OCI-LY7 (cell line): ENCODE results near the gene KIN. TPM values are rescaled to one million over a fixed set of nuclear protein-coding genes. Genes with fewer than 3 reads are reported as not detected.

Source experiments
- BruUV-seq: library from RNA; stranded (reverse); fragments of 400-500 nt; replicated peaks from 2 replicates; lab custom pipeline; 2021; lab: Mats Ljungman, UMichigan
- CTCF ChIA-PET: fragments of 300-600 bp; sonication (Branson Sonifier 250); formaldehyde crosslinking; loops from one replicate; lab custom pipeline; 2022; ENCODE audit warnings: antibody characterized with exemption; ENCODE audit not compliant: unreplicated experiment; lab: Charles Lee
- POLR2A ChIA-PET: fragments of 300-600 bp; sonication (Branson Sonifier 250); formaldehyde crosslinking; loops from one replicate; lab custom pipeline; 2022; ENCODE audit warnings: antibody characterized with exemption; lab: Charles Lee
- DNase-seq: peaks from one replicate; pipeline ENCODE4 v3.0.0-alpha.2; 2015; ENCODE audit warnings: low spot score
- H2AFZ ChIP-seq: fragments of 200-600 bp; sonication (generic), shearing (Covaris generic); 2 replicates; pipeline ENCODE4 v1.6.1; 2014; ENCODE audit warnings: mild to moderate bottlenecking, antibody characterized with exemption, low read length, moderate library complexity
- H3K27ac ChIP-seq: fragments of 200-600 bp; sonication (generic); 2 replicates; pipeline ENCODE4 v1.5.1; 2014; ENCODE audit warnings: mixed run types, low read depth, mild to moderate bottlenecking, moderate library complexity, low read length, inconsistent platforms; ENCODE audit not compliant: poor library complexity, severe bottlenecking
- H3K36me3 ChIP-seq: fragments of 200-600 bp; sonication (generic); 2 replicates; pipeline ENCODE4 v1.6.1; 2014; ENCODE audit warnings: mild to moderate bottlenecking, antibody characterized with exemption, low read length, moderate library complexity, mixed read lengths; ENCODE audit not compliant: insufficient read depth
- H3K4me1 ChIP-seq: fragments of 200-600 bp; sonication (generic); 2 replicates; pipeline ENCODE4 v1.5.1; 2014; ENCODE audit warnings: mild to moderate bottlenecking, low read length; ENCODE audit not compliant: insufficient read depth, poor library complexity, severe bottlenecking
- H3K4me2 ChIP-seq: fragments of 200-600 bp; sonication (generic); 2 replicates; pipeline ENCODE4 v1.6.1; 2014; ENCODE audit warnings: mild to moderate bottlenecking, low read length
- H3K4me3 ChIP-seq: fragments of 200-600 bp; sonication (generic); 2 replicates; pipeline ENCODE4 v1.5.1; 2014; ENCODE audit warnings: mild to moderate bottlenecking, low read depth, low read length; ENCODE audit not compliant: poor library complexity, severe bottlenecking
- H3K79me2 ChIP-seq: fragments of 200-600 bp; sonication (generic); 2 replicates; pipeline ENCODE4 v1.6.1; 2016; ENCODE audit warnings: low read depth, mild to moderate bottlenecking, low read length, moderate library complexity, mixed read lengths; ENCODE audit not compliant: insufficient read depth
- H3K9me2 ChIP-seq: fragments of 200-600 bp; sonication (generic); 2 replicates; pipeline ENCODE4 v1.6.1; 2016; ENCODE audit warnings: mild to moderate bottlenecking, low read length, mixed read lengths; ENCODE audit not compliant: insufficient read depth
- H3K9me3 ChIP-seq: fragments of 200-600 bp; sonication (generic); 2 replicates; pipeline ENCODE4 v1.6.1; 2014; ENCODE audit warnings: mild to moderate bottlenecking, mixed run types, low read length, mixed read lengths
- H4K20me1 ChIP-seq: fragments of 200-600 bp; sonication (generic); 2 replicates; pipeline ENCODE4 v1.6.1; 2014; ENCODE audit warnings: mild to moderate bottlenecking, antibody characterized with exemption, low read length, moderate library complexity, mixed read lengths; ENCODE audit not compliant: insufficient read depth
- EZH2phosphoT487 ChIP-seq: fragments of 200-600 bp; sonication (generic); IDR thresholded peaks from 2 replicates; pipeline ENCODE4 v1.6.1; 2018; ENCODE audit warnings: low read depth, borderline replicate concordance, mild to moderate bottlenecking, mixed run types, antibody characterized with exemption, low read length, moderate library complexity, mixed read lengths
- intact Hi-C: fragments of 100-400 bp; cut with micrococcal nuclease; formaldehyde crosslinking; loops from one replicate; pipeline ENCODE4 v1.10.0; 2022; ENCODE audit not compliant: unreplicated experiment
- total RNA-seq, 2 experiments: library from RNA; depleted of rRNA in 1 of 2; stranded (reverse); fragments of >200 nt in 1 of 2; shearing (Covaris generic) in 1 of 2; gene quantifications; 2 replicates each; pipeline ENCODE4 v1.2.3, GENCODE V29; 2014 to 2022
- TF ChIP-seq, protein P1 (sequence below): fragments of 200-600 bp; sonication (generic); conservative IDR thresholded peaks from 2 replicates; pipeline ENCODE4 v1.5.1; 2014; ENCODE audit warnings: mild to moderate bottlenecking, antibody characterized with exemption, low read length, moderate library complexity, mixed read lengths

KIN gene
- total RNA-seq, 2 experiments from 2014 or later, result 12.0 to 15.5 TPM

DNA sequence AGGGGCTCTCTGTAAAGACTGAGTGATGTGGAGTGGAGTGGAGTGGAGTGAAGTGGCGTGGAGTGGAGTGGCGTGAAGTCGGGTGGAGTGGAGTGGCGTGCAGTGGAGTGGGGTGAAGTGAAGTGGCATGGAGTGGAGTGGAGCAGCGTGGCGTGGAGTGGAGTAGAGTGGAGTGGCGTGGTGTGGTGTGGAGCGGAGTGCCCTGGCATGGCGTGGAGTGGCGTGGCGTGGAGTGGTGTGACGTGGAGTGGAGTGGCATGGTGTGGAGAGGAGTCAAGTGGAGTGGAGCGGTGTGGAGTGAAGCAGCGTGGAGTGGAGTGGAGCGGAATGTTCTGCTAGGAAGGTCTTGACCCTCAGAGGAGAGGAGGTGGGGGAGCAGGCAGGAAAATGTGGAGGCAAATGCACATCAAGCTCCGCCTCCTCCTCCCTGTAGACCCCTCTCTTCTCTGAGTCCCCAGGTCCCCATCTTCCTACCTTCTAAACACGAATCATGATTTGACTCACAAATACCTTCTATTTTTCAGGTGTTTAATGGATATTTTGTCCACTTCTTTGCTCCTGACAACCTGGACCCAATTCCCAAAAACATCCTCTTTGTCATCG is 64.8 kb downstream of the KIN start:
- Histone ChIP-seq H2AFZ (no peak overlapping the region), H3K36me3 (no peaks in the 10 kb centered on the region), H3K4me1 (no peaks in the 10 kb centered on the region), H3K9me3 (no peaks in the 10 kb centered on the region), H3K27ac (no peak overlapping the region), H4K20me1 (no peaks in the 10 kb centered on the region), H3K9me2 (no peaks in the 10 kb centered on the region), H3K79me2 (no peaks in the 10 kb centered on the region), H3K4me2 (no peak overlapping the region), H3K4me3 (no peak overlapping the region)
- POLR2A ChIA-PET, result interaction anchor here (0.7 kb wide), 1 partner anchor 28 kb away, joined by 4 read pairs; no protein-coding TSS in a partner anchor
- no peak for DNase-seq
- CTCF ChIA-PET, result no interaction called here
- BruUV-seq, result no TSS peak
- no peak for TF ChIP-seq EZH2phosphoT487
- TF ChIP-seq, protein P1, sequence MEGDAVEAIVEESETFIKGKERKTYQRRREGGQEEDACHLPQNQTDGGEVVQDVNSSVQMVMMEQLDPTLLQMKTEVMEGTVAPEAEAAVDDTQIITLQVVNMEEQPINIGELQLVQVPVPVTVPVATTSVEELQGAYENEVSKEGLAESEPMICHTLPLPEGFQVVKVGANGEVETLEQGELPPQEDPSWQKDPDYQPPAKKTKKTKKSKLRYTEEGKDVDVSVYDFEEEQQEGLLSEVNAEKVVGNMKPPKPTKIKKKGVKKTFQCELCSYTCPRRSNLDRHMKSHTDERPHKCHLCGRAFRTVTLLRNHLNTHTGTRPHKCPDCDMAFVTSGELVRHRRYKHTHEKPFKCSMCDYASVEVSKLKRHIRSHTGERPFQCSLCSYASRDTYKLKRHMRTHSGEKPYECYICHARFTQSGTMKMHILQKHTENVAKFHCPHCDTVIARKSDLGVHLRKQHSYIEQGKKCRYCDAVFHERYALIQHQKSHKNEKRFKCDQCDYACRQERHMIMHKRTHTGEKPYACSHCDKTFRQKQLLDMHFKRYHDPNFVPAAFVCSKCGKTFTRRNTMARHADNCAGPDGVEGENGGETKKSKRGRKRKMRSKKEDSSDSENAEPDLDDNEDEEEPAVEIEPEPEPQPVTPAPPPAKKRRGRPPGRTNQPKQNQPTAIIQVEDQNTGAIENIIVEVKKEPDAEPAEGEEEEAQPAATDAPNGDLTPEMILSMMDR, result no peak
- intact Hi-C loops, result no loop called here

DNA sequence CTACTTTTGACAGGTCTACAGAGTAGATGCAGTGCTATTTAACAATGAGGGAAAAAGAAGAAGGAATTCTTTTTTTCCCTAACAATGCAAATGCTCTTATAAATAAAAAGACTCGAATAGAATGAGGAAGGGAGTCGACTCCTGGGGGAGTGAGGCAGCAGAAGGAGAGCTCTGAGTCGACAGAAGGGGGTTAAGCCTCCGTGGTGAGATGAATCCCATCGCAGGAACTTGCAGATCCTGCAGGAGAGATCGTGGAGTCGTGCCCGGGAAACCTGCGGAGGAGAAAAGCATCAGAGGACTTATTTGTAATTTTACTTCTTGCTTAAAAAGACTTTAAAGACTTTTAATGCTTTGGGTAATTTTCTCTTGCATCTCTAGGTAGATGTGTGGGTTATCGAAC is 67.3 kb downstream of the KIN start:
- H3K4me3 ChIP-seq, result no peak overlapping the region
- H3K27ac ChIP-seq, result no peak overlapping the region
- no peak for DNase-seq
- H3K9me3 ChIP-seq, result no peaks in the 10 kb centered on the region
- H3K4me2 ChIP-seq, result no peak overlapping the region
- no peaks in the 10 kb centered on the region for H3K36me3 ChIP-seq
- H3K79me2 ChIP-seq, result no peaks in the 10 kb centered on the region
- ChIA-PET CTCF (no interaction called here), POLR2A (no interaction called here)
- intact Hi-C loops, result no loop called here
- BruUV-seq, result no TSS peak
- no peaks in the 10 kb centered on the region for H3K4me1 ChIP-seq
- TF ChIP-seq, protein P1, result no peak
- no peak for TF ChIP-seq EZH2phosphoT487
- no peaks in the 10 kb centered on the region for H3K9me2 ChIP-seq
- no peak overlapping the region for H2AFZ ChIP-seq
- no peaks in the 10 kb centered on the region for H4K20me1 ChIP-seq

DNA sequence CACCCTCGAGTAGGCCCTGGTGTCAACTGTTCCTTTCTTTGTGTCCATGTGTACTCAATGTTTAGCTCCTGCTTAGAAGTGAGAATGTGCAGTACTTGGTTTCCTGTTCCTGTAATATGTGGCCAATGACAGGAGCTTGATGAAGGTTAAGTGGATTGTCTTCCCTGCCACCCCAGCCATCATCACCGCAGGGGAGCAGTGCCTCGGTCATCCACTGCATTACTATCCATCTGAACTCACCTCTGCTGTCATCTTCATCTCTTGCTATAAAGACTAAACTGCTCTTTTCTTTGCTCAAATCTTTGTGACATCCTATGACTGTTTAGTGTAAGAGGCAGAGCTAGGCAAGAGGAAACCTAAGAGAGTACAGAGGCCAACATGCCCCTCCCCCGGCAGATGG is 69.1 kb downstream of the KIN start:
- intact Hi-C loops, result no loop called here
- H3K36me3 ChIP-seq, result no peaks in the 10 kb centered on the region
- H3K4me2 ChIP-seq, result no peak overlapping the region
- no peak overlapping the region for H2AFZ ChIP-seq
- no peak overlapping the region for H3K27ac ChIP-seq
- DNase-seq, result no peak
- CTCF ChIA-PET, result no interaction called here
- TF ChIP-seq, protein P1, result no peak
- no peak for TF ChIP-seq EZH2phosphoT487
- POLR2A ChIA-PET, result no interaction called here
- H3K9me2 ChIP-seq, result no peaks in the 10 kb centered on the region
- H3K4me3 ChIP-seq, result no peak overlapping the region
- no peaks in the 10 kb centered on the region for H4K20me1 ChIP-seq
- H3K4me1 ChIP-seq, result no peaks in the 10 kb centered on the region
- no TSS peak for BruUV-seq
- H3K9me3 ChIP-seq, result no peaks in the 10 kb centered on the region
- no peaks in the 10 kb centered on the region for H3K79me2 ChIP-seq
